ENCODE measurements around the gene PDE6H.

DNA sequence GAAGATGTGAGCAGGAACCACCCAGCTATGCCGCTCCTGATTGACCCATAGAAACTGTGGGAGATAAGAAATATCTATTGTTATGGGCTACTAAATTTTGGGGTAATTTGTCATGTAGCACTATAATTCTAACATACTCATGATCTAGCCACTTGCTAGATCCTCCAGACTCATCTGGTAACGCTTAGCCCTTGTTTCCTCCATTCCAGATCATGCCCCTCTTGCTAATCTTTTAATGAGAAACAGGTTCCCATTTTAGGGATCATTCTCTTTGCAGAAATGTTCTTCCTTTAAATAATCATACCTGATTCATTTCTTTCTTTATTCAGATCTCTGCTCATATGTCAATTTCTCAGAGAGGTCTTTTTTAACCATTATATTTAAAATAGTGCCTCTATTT is 7.6 kb upstream of the PDE6H start:
- TF ChIP-seq, protein P1, sequence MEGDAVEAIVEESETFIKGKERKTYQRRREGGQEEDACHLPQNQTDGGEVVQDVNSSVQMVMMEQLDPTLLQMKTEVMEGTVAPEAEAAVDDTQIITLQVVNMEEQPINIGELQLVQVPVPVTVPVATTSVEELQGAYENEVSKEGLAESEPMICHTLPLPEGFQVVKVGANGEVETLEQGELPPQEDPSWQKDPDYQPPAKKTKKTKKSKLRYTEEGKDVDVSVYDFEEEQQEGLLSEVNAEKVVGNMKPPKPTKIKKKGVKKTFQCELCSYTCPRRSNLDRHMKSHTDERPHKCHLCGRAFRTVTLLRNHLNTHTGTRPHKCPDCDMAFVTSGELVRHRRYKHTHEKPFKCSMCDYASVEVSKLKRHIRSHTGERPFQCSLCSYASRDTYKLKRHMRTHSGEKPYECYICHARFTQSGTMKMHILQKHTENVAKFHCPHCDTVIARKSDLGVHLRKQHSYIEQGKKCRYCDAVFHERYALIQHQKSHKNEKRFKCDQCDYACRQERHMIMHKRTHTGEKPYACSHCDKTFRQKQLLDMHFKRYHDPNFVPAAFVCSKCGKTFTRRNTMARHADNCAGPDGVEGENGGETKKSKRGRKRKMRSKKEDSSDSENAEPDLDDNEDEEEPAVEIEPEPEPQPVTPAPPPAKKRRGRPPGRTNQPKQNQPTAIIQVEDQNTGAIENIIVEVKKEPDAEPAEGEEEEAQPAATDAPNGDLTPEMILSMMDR (IDR thresholded peaks at IDR 0.05; ENCODE audit: borderline replicate concordance, extremely low read depth, low read length, poor library complexity, severe bottlenecking): no peak
- no peak for TF ChIP-seq EZH2 (IDR thresholded peaks at IDR 0.05; ENCODE audit: borderline replicate concordance, low read depth, low read length, severe bottlenecking)

Measured in DND-41 (cell line).